GM15510 (cell line): ENCODE results near the gene ITPKC.

ENCODE experiments used
- POLR2A ChIP-seq: IDR thresholded peaks from 3 replicates; pipeline ENCODE4 v1.6.1; 2011; ENCODE audit warnings: borderline replicate concordance; ENCODE audit not compliant: insufficient read length; ENCODE audit errors: extremely low read depth

Gene ITPKC

DNA sequence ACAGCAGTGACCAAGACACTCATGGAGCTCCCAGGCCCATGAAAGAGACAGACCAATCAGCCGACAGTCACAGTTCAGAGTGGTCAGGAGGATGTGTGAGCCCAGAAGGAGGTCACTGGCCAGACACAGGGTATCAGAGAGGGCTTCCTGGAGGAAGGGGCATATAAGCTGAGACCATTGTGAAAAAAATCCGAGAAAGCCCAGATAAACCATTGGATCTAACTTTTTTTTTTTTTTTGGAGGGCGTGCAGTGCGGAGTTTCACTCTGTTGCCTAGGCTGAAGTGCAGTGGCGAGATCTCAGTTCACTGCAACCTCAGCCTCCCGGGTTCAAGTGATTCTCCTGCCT is 4.2 kb downstream of the ITPKC start:
- TF ChIP-seq POLR2A, result no peak

GRCh38 chr19:40721936-40722661 is 5.2 kb downstream of the ITPKC start:
- no peak for TF ChIP-seq POLR2A

GRCh38 chr19:40723661-40724254 is 6.8 kb downstream of the ITPKC start:
- TF ChIP-seq POLR2A, result no peak

DNA sequence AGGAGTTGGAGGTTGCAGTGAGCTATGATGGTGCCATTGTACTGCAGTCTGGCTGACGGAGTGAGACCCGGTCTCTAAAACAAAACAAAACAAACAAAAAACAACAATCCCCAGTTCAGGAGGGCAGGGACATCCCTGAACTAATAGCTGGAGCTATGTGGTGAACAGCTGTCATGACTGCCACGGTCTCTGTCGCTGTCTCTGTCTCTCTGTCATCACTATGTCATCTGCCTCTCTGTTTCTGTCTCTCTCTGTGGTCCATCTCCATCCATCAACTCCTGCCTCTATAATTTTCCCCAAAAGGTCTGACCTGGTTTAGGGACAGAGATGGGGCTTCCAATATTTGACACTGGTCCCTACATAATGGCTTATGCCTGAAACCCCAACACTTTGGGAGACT is 7.4 kb downstream of the ITPKC start:
- no peak for TF ChIP-seq POLR2A

DNA sequence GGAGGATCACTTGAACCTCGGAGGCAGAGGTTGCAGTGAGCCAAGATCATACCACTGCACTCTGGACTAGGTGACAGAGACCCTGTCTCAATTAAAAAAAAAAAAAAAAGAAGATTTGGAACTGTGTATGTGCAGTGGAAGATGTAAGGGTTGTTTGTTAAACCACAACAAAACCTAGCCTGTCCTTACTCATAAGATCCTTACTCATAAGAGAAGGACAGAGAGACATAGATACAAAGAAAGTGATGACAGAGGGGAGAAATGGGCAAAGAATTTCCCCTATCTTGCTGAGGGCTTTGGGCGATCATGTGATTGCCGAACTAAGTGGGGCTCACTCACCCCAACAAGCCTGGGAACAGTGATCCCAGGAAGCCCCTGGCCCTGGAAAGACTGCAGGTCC is 7.9 kb downstream of the ITPKC start:
- no peak for TF ChIP-seq POLR2A

DNA sequence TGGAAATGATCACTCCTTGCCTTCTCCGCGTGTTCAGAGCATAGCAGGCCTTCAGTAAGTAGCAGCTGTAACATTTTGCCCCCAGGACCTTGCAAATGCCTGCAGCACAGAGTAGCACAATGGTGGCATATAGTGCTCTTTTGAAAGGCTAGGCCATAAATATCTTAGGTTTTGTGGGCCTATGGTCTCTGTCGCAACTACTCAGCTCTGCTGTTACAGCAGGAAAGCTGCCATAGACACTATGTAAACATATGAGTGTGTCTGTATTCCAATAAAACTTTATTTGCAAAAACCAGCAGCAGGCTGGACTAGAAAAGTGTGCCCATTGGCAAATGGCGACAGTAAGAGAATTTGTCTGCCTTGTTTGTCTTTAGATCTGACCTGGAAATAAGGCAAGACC is 9.4 kb downstream of the ITPKC start:
- TF ChIP-seq POLR2A, result no peak

- no peak for TF ChIP-seq POLR2A
Observed at GRCh38 chr19:40733149-40733548, 16.2 kb downstream of the ITPKC start.

DNA sequence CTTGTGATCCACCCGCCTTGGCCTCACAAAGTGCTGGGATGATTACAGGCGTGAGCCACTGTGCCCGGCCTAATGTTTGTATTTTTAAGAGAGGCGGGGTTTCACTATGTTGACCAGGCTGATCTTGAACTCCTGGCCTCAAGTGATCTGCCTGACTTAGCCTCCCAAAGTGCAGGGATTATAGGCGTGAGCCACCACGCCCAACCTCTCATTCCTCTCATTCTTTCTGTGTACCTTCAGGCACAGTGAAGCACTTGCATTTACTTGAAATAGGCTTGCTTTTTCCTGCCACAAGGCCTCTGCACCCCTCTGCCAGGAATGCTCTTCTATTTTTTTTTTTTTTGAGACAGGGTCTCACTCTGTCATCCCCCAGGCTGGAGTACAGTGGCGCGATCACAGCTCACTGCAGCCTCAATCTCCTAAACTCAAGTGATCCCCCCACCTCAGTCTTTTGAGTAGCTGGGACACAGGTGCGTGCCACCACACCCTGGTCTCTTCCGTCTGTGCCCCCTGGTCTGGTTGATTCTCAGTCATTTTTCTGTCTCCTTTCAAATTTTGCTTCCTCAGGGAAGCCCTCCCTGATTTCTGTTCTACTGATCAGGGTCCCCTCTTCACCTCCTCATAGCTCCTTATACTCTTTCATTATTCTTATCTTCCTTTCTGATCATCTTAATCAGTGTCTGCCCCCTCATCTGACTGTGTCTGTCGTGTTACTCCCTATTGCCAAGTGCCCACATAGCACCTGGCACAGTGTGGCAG is 18.3 kb downstream of the ITPKC start:
- no peak for TF ChIP-seq POLR2A

DNA sequence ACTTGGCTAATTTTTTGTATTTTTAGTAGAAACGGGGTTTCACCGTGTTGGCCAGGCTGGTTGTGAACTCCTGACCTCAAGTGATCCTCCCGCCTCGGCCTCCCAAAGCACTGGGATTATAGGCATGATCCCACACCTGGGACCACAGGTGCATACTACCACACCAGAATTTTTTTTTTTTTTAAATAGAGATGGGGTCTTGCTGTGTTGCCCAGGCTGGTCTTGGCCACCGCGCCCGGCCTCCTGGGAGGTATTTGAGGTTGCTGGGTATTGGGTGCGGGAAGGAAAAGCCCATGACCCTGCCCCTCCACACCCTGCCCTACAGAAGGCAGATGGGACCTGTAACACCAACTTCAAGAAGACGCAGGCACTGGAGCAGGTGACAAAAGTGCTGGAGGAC is 19.7 kb downstream of the ITPKC start:
- TF ChIP-seq POLR2A, result no peak

DNA sequence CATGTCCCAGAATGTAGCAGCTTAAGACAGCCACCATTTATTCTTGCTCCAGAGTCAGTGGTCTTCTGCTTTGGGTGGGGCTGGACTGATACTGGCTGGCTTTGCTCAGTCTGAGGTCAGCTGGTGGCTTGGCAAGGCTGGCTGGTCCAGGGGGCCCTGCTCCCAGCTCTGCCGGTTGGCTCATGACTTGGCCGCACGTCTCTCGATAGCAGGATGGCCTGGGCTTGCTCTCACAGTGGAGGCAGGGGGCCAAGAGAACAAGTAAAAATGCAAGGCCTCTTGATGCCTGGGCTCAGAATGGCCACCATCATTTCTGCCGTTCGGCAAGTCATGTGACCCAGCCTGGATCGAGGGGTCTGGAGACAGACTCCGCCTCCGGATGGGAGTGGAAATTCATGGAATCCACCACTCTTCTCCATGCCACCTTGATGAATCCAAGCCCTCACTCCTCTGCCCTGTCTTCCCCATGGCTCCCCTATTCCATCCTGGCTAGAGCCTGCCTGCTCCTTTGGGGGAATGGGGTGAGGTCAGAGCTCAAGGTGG is 20.3 kb downstream of the ITPKC start:
- no peak for TF ChIP-seq POLR2A

- no peak for TF ChIP-seq POLR2A
Observed at GRCh38 chr19:40739030-40739839, 22.3 kb downstream of the ITPKC start.

GRCh38 chr19:40739871-40740703 is 23.2 kb downstream of the ITPKC start:
- TF ChIP-seq POLR2A, result no peak

DNA sequence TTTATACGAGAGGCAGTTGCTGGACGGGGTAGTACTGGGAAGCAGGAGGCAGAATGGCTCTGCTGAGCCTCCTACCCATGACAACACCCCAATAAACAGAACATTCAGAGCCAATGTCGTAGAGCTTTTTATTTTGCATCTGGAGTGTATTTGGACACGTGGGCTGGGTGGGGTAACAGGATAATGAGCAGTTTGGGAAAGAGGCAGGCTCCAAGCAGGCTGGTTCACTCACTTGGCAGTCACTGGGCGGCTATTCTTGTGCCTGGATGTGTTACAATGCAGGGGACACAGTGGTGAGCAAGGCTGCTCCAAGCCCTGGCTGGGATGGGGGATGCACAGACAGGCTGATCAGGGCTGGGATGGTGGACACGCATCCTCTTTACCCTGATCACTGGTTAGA is 23.8 kb downstream of the ITPKC start:
- no peak for TF ChIP-seq POLR2A
